ENCODE measurements around the gene MMD. TPM values are rescaled to one million over a fixed set of nuclear protein-coding genes. Genes with fewer than 3 reads are reported as not detected.
"Not testable (repeated sequence)": the region's sequence is repeated elsewhere in the genome, so short reads cannot be mapped to it uniquely, and the experiment has no call there.

The MMD gene
- total and polyA plus RNA-seq, 4 donors, result 37.4 to 122 (median 107) TPM

DNA sequence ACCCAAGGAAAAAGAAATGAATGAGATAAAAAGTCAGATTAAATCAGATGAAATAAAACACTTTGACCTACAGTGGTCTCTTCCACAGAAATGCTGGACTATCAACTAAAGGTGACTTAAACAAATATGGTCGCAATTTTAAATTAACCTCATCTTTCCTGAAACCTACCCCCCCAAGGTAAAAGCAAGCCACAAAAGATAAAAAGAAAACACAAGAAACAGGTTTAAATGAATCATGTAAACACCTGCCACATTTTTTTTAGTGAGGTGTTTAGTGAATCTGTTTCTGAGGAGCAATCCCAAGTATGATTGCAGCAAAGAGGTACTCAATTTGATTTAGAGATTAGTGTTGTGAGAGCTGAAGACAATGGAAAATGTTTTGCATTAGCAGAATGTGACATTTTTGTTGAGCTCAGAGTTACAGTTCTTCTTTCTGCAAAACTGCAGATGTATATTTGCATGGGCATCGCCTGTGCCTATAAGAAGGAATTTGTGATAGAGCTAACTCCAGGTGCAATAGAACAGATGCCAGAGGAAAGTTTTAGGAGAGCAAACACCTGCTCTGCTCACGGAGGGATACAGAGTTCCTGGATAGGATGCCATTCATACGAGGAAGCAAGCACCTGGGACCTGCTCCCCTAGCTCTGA lies 3.4 kb upstream of the MMD start:
- 75% methylated on average over 3 of the region's 4 CpGs for WGBS (ENCODE audit: insufficient coverage)
- no peaks in the 10 kb centered on the region for H3K9me3 ChIP-seq (ENCODE audit: control insufficient read depth, insufficient read depth, low read length)
- H3K36me3 ChIP-seq (ENCODE audit: control insufficient read depth, insufficient read depth, low read length), result no peaks in the 10 kb centered on the region
- peaks cover 4% of the 10 kb centered on the region for H3K27me3 ChIP-seq (ENCODE audit: control insufficient read depth, insufficient read depth, low read length)
- no peak overlapping the region for H3K27ac ChIP-seq (ENCODE audit: low read depth, low read length)
- peak in 1 of 6 donors; percentile 31 for DNase-seq (ENCODE audit: low read depth in 4 of 6, low spot score in 6 of 6)
- peaks cover 10% of the 10 kb centered on the region for H3K4me1 ChIP-seq (ENCODE audit: control insufficient read depth, insufficient read depth, low read length)
- no peak overlapping the region for H3K4me3 ChIP-seq (ENCODE audit: low read depth, low read length)

DNA sequence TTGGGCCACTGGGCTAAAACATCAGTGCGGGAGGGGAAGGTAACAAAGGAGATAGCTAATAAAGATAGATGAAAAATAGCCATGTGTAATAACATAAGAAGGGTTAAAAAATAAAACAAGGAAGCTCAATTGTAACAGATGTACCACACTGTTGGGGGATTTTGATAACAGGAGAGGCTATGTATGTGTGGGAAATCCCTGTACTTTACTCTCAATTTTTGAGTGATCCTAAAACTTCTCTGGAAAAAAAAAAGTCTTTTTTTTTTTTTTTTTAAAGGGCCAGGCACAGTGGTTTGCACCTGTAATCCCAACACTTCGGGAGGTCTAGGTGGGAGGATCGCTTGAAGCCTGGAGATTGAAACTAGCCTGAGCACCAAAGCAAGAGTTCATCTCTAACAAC lies 1.9 kb upstream of the MMD start:
- WGBS (ENCODE audit: insufficient coverage), result no CpG with 5 or more reads among the region's 3 CpGs
- Histone ChIP-seq H3K9me3 (ENCODE audit: control insufficient read depth, insufficient read depth, low read length) (no peaks in the 10 kb centered on the region), H3K36me3 (ENCODE audit: control insufficient read depth, insufficient read depth, low read length) (no peaks in the 10 kb centered on the region), H3K4me3 (ENCODE audit: low read depth, low read length) (no peak overlapping the region), H3K4me1 (ENCODE audit: control insufficient read depth, insufficient read depth, low read length) (peaks cover 10% of the 10 kb centered on the region), H3K27ac (ENCODE audit: low read depth, low read length) (no peak overlapping the region), H3K27me3 (ENCODE audit: control insufficient read depth, insufficient read depth, low read length) (peaks cover 4% of the 10 kb centered on the region)
- no peak for DNase-seq (ENCODE audit: low read depth in 4 of 6, low spot score in 6 of 6)

DNA sequence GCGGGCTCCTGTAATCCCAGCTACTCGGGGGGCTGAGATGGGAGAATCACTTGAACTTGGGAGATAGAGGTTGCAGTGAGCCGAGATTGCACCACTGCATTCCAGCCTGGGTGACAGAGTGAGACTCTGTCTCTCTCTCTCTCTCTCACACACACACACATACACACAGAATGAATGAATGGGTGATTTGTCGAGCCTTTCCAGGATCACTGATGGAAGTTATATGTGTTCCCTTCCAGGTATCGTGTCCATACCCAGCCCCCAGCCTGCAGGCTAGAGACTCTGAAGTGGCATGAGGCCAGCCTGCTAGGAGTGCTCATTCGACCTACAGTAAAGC lies 1.2 kb upstream of the MMD start:
- H3K36me3 ChIP-seq (ENCODE audit: control insufficient read depth, insufficient read depth, low read length); H3K4me1 ChIP-seq (ENCODE audit: control insufficient read depth, insufficient read depth, low read length); DNase-seq (ENCODE audit: low read depth in 4 of 6, low spot score in 6 of 6); H3K4me3 ChIP-seq (ENCODE audit: low read depth, low read length); H3K9me3 ChIP-seq (ENCODE audit: control insufficient read depth, insufficient read depth, low read length); H3K27me3 ChIP-seq (ENCODE audit: control insufficient read depth, insufficient read depth, low read length); H3K27ac ChIP-seq (ENCODE audit: low read depth, low read length): not testable (repeated sequence)
- WGBS (ENCODE audit: insufficient coverage), result 82% methylated on average over 3 of the region's 6 CpGs

DNA sequence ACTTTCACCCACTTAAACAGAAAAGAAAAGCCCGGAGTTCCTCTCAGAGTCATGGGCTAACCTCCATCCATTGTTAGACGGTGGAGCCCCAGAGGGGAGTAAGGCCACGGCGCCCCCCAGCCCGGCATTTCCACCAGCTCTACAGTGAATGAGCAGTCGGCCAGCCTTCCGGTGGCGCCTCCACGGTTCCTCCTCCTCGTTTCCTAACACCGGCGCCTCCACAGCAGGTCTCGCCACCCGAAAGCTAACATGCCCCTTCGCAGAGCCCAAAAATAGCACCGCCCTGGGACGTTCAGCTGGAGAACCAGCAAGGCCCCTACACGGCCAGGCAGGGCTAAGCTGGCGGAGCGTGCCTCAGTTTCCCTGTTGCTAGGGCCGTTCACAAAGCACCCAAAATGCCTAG lies 858 bp downstream of the MMD start:
- no peaks in the 10 kb centered on the region for H3K36me3 ChIP-seq (ENCODE audit: control insufficient read depth, insufficient read depth, low read length)
- peak in 3 of 6 donors; percentile 12 to 65 (median 57) for DNase-seq (ENCODE audit: low read depth in 4 of 6, low spot score in 6 of 6)
- H3K4me3 ChIP-seq (ENCODE audit: low read depth, low read length), result peak overlapping the region; percentile 87
- no peaks in the 10 kb centered on the region for H3K9me3 ChIP-seq (ENCODE audit: control insufficient read depth, insufficient read depth, low read length)
- peak overlapping the region; percentile 79 for H3K27ac ChIP-seq (ENCODE audit: low read depth, low read length)
- H3K4me1 ChIP-seq (ENCODE audit: control insufficient read depth, insufficient read depth, low read length), result peaks cover 10% of the 10 kb centered on the region
- WGBS (ENCODE audit: insufficient coverage), result 0% methylated on average over 21 of the region's 21 CpGs
- peaks cover 4% of the 10 kb centered on the region for H3K27me3 ChIP-seq (ENCODE audit: control insufficient read depth, insufficient read depth, low read length)

DNA sequence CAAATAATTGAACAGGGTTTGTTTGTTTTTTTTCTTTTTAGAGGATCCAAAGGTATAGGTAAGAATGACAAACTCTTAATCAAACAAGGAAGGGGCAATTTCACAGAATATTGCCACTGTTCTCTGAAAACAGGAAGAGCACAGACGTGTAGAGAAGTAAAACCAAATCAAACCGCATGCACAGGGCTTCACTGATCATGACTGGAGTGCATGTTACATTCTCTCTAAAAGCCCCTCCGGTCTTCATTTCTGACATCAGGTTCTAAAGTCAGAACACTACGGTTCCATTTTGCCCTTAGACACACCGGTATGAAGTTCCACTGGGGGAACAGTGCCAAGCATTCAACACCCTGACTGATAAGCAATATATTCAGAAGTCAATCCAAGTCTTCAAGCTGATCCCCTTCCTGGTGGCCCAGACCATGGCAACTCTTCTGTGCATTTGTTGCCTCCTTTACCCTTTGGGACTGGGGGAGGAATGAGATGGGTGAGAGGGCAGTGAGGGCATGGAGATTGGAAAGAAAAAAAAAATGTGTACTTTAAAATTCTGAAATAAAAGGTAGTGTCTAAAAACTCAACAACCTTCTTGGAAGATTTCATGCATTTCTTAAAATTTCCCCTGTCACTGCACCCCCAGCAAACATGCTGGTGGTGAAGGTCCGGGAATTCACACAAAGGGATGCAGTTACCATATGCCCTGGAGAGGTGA lies 1.4 kb downstream of the MMD start:
- peak overlapping the region; percentile 79 for H3K27ac ChIP-seq (ENCODE audit: low read depth, low read length)
- H3K27me3 ChIP-seq (ENCODE audit: control insufficient read depth, insufficient read depth, low read length), result peaks cover 3% of the 10 kb centered on the region
- peak overlapping the region; percentile 87 for H3K4me3 ChIP-seq (ENCODE audit: low read depth, low read length)
- H3K9me3 ChIP-seq (ENCODE audit: control insufficient read depth, insufficient read depth, low read length), result no peaks in the 10 kb centered on the region
- no peak for DNase-seq (ENCODE audit: low read depth in 4 of 6, low spot score in 6 of 6)
- H3K4me1 ChIP-seq (ENCODE audit: control insufficient read depth, insufficient read depth, low read length), result peaks cover 10% of the 10 kb centered on the region
- H3K36me3 ChIP-seq (ENCODE audit: control insufficient read depth, insufficient read depth, low read length), result no peaks in the 10 kb centered on the region
- WGBS (ENCODE audit: insufficient coverage), result 49% methylated on average over 5 of the region's 6 CpGs

DNA sequence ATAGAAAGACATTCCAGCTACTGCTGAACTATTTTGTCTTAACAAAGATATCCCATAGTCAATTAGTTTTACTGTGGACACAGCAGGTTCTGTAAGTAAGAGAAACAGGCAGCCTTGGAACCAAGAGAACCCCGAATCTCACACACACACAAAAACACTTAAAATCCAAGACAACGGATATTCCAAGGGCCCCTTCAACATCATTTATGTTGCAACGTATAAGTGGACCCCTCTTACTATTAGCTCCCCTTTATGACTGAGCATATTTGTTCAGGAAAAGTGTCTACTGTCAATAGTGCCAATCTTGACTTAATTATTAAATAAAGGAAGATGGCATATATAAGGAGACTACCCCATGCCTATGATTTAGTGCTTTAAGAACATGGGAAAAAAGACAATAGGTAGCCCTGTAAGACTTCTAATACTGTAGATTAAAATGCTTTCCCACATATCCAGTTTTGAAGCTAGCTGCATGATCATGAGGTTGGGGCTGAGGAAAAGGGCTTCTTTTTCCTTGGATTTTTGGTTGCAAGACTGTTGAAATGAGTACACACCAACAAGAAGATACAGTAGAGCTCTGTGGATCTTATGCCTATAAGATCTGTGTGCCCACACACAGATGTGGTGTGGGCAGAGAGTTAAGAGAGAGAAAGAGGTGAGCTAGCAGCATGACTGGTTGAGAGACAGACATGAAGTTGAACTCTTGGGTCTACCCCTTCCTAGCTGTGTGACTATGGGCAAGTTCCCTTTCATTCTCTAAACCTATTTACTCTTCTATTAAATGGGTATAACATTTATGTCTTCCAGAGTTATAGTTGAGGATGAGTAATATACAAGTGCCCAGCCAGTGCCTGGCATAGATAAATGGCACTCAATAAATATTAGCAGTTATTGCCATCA lies 3.0 kb downstream of the MMD start:
- Histone ChIP-seq H3K27me3 (ENCODE audit: control insufficient read depth, insufficient read depth, low read length) (peaks cover 2% of the 10 kb centered on the region), H3K36me3 (ENCODE audit: control insufficient read depth, insufficient read depth, low read length) (no peaks in the 10 kb centered on the region), H3K4me1 (ENCODE audit: control insufficient read depth, insufficient read depth, low read length) (peaks cover 10% of the 10 kb centered on the region), H3K27ac (ENCODE audit: low read depth, low read length) (no peak overlapping the region), H3K9me3 (ENCODE audit: control insufficient read depth, insufficient read depth, low read length) (no peaks in the 10 kb centered on the region), H3K4me3 (ENCODE audit: low read depth, low read length) (no peak overlapping the region)
- no CpG with 5 or more reads among the region's 3 CpGs for WGBS (ENCODE audit: insufficient coverage)
- DNase-seq (ENCODE audit: low read depth in 4 of 6, low spot score in 6 of 6), result no peak

DNA sequence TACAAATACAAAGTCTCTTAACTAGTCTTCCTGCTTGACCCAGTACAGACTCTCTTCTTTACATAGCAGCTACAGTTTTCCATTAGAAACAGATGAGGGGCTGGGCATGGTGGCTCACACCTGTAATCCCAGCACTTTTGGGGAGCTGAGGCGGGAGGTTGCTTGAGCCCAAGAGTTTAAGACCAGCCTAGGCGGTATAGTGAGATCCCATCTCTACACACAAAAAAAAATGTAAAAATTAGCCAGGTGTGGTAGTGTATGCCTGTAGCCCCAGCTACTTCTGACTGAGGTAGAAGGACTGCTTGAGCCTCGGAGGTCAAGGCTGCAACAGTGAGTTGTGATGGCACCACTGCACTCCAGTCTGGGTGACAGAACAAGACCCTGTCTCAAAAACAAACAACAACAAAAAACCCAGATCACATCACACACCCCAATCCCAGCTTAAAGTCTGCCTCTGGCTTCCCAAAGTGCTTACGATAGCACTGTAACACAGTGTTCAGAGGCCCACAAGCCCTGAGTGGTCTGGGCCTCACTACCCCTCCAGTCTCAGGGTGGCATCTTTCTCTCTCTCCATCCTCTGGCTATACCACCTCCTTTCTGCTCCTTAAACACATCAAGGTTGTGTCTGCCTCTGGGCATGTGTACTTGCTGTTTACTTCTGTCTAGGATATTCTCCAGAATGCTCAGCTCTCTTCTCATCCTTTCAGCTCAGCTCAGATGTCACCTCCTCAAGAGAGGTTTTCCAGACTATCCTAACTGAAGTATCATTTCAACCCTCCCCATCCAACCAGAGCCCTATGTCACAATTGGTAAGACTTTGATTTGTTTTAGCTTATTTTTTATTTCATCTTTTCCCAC lies 4.0 kb downstream of the MMD start:
- peaks cover 10% of the 10 kb centered on the region for H3K4me1 ChIP-seq (ENCODE audit: control insufficient read depth, insufficient read depth, low read length)
- 100% methylated on average over 2 of the region's 4 CpGs for WGBS (ENCODE audit: insufficient coverage)
- H3K4me3 ChIP-seq (ENCODE audit: low read depth, low read length), result no peak overlapping the region
- no peaks in the 10 kb centered on the region for H3K27me3 ChIP-seq (ENCODE audit: control insufficient read depth, insufficient read depth, low read length)
- H3K9me3 ChIP-seq (ENCODE audit: control insufficient read depth, insufficient read depth, low read length), result no peaks in the 10 kb centered on the region
- no peaks in the 10 kb centered on the region for H3K36me3 ChIP-seq (ENCODE audit: control insufficient read depth, insufficient read depth, low read length)
- no peak overlapping the region for H3K27ac ChIP-seq (ENCODE audit: low read depth, low read length)
- no peak for DNase-seq (ENCODE audit: low read depth in 4 of 6, low spot score in 6 of 6)

DNA sequence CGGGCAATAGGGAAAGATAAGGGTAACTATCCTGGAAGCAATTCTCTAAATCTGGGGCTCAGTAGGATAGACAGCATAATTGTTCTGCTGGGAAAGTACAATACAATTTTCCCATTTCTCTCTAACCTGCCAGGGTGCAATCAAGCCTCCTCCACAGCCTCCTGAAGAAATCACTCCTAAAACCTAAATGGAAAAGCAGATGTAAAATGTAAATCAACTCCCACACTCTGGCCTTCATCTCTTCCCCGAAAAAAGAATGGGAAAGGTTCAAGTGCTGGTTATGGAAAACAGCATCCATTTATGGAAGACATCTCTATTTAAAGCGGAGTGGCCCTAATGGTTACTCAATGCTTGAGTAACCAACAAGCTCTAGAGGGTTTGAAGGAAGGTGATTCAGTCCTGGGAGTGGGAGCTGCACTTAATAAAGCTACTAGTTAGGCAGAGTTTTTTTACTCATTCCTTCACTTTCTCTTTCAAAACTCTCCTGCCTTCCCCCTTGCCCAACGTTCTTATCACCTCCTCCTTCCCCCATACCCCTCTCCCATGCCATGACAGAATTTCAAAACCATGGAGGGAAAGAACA lies 5.1 kb downstream of the MMD start:
- peaks cover 10% of the 10 kb centered on the region for H3K4me1 ChIP-seq (ENCODE audit: control insufficient read depth, insufficient read depth, low read length)
- 63% methylated on average over 1 of the region's 4 CpGs for WGBS (ENCODE audit: insufficient coverage)
- no peaks in the 10 kb centered on the region for H3K9me3 ChIP-seq (ENCODE audit: control insufficient read depth, insufficient read depth, low read length)
- no peaks in the 10 kb centered on the region for H3K36me3 ChIP-seq (ENCODE audit: control insufficient read depth, insufficient read depth, low read length)
- no peak overlapping the region for H3K4me3 ChIP-seq (ENCODE audit: low read depth, low read length)
- DNase-seq (ENCODE audit: low read depth in 4 of 6, low spot score in 6 of 6), result no peak
- no peak overlapping the region for H3K27ac ChIP-seq (ENCODE audit: low read depth, low read length)
- no peaks in the 10 kb centered on the region for H3K27me3 ChIP-seq (ENCODE audit: control insufficient read depth, insufficient read depth, low read length)

DNA sequence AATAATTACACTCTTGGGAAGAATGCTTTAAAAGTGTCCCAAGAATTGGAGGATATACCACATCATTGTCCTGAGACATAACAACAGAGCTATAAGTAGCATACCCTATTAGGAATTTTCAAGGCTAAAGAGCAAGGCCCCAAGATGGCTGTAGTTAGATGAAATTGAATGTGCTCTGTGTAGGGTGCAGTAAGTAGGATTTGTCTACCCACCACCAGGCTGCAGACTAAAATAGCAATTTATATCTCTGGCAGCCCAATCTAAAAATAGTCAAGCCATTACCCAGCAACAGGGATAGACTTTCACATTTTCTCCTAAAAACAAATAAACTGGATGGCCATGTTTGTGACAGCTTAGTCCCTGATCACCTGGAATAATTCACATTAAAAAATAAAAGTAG lies 5.6 kb downstream of the MMD start:
- Histone ChIP-seq H3K4me1 (ENCODE audit: control insufficient read depth, insufficient read depth, low read length) (peaks cover 5% of the 10 kb centered on the region), H3K9me3 (ENCODE audit: control insufficient read depth, insufficient read depth, low read length) (no peaks in the 10 kb centered on the region), H3K27me3 (ENCODE audit: control insufficient read depth, insufficient read depth, low read length) (no peaks in the 10 kb centered on the region), H3K27ac (ENCODE audit: low read depth, low read length) (no peak overlapping the region), H3K4me3 (ENCODE audit: low read depth, low read length) (no peak overlapping the region), H3K36me3 (ENCODE audit: control insufficient read depth, insufficient read depth, low read length) (peaks cover 3% of the 10 kb centered on the region)
- no peak for DNase-seq (ENCODE audit: low read depth in 4 of 6, low spot score in 6 of 6)
